Liver (tissue), 9 donors: Measurements from ENCODE around the gene RPTOR. TPM values are rescaled to one million over a fixed set of nuclear protein-coding genes. Genes with fewer than 3 reads are reported as not detected.
A peak's percentile ranks its signal among the peaks of the same experiment; 100 is the strongest.

Experiments
- DNase-seq: peaks from one replicate; pipeline ENCODE4 v3.0.0-alpha.2; 2017; ENCODE audit warnings: low spot score
- H3K27ac ChIP-seq, 2 donors: one replicate each; pipeline ENCODE4 v1.7.0; 2013; ENCODE audit warnings: inconsistent platforms in 2 of 2, low read length in 2 of 2, control low read depth in 1 of 2, low read depth in 1 of 2, mild to moderate bottlenecking in 1 of 2
- H3K27me3 ChIP-seq, 4 donors: one replicate each; pipeline versions ENCODE4 v1.6.1 to v1.7.0; 2013; ENCODE audit warnings: low read length in 3 of 4, inconsistent platforms in 1 of 4, mild to moderate bottlenecking in 1 of 4, moderate library complexity in 1 of 4; ENCODE audit not compliant: control insufficient read depth in 4 of 4, insufficient read depth in 4 of 4
- H3K36me3 ChIP-seq, 4 donors: one replicate each; pipeline versions ENCODE4 v1.6.1 to v1.7.0; 2013; ENCODE audit warnings: low read length in 3 of 4, mild to moderate bottlenecking in 3 of 4, low read depth in 1 of 4, moderate library complexity in 1 of 4; ENCODE audit not compliant: control insufficient read depth in 4 of 4, insufficient read depth in 3 of 4
- H3K4me1 ChIP-seq, 4 donors: one replicate each; pipeline versions ENCODE4 v1.6.1 to v1.7.0; 2013; ENCODE audit warnings: low read length in 3 of 4, mild to moderate bottlenecking in 3 of 4, moderate library complexity in 1 of 4; ENCODE audit not compliant: control insufficient read depth in 4 of 4, insufficient read depth in 4 of 4
- H3K4me3 ChIP-seq, 3 donors: one replicate each; pipeline versions ENCODE4 v1.6.1 to v1.7.0; 2013; ENCODE audit warnings: low read length in 3 of 3, control low read depth in 1 of 3, low read depth in 1 of 3, mild to moderate bottlenecking in 1 of 3
- H3K9ac ChIP-seq, 2 donors: one replicate each; pipeline ENCODE4 v1.7.0; 2013; ENCODE audit warnings: low read length in 2 of 2, mild to moderate bottlenecking in 2 of 2, moderate library complexity in 2 of 2, control low read depth in 1 of 2, low read depth in 1 of 2
- H3K9me3 ChIP-seq, 4 donors: one replicate each; pipeline versions ENCODE4 v1.6.1 to v1.7.0; 2013; ENCODE audit warnings: low read length in 3 of 4; ENCODE audit not compliant: control insufficient read depth in 4 of 4
- EGR1 ChIP-seq, 2 donors: IDR thresholded peaks; 2 replicates each; pipeline ENCODE4 v1.6.1; 2016 to 2018; ENCODE audit warnings: antibody characterized with exemption in 2 of 2, low read depth in 2 of 2
- FOXA1 ChIP-seq: IDR thresholded peaks from 2 replicates; pipeline ENCODE4 v1.6.1; 2016; ENCODE audit warnings: antibody characterized with exemption
- FOXA2 ChIP-seq: IDR thresholded peaks from 2 replicates; pipeline ENCODE4 v1.6.1; 2016; ENCODE audit warnings: antibody characterized with exemption
- GABPA ChIP-seq, 2 donors: IDR thresholded peaks in 1 of 2; conservative IDR thresholded peaks in 1 of 2; 2 replicates each; pipeline ENCODE4 v1.6.1; 2016; ENCODE audit warnings: antibody characterized with exemption in 2 of 2, mild to moderate bottlenecking in 1 of 2, moderate library complexity in 1 of 2
- HNF4A ChIP-seq, 2 donors: conservative IDR thresholded peaks; 2 replicates each; pipeline ENCODE4 v1.6.1; 2016; ENCODE audit warnings: antibody characterized with exemption in 2 of 2, mild to moderate bottlenecking in 2 of 2
- HNF4G ChIP-seq: IDR thresholded peaks from 2 replicates; pipeline ENCODE4 v1.6.1; 2016; ENCODE audit warnings: antibody characterized with exemption
- JUND ChIP-seq, 2 donors: IDR thresholded peaks; 2 replicates each; pipeline ENCODE4 v1.6.1; 2016; ENCODE audit warnings: antibody characterized with exemption in 2 of 2
- MAX ChIP-seq: IDR thresholded peaks from 2 replicates; pipeline ENCODE4 v1.6.1; 2016; ENCODE audit warnings: antibody characterized with exemption
- NR2F2 ChIP-seq: IDR thresholded peaks from 2 replicates; pipeline ENCODE4 v1.6.1; 2016; ENCODE audit warnings: antibody characterized with exemption
- RAD21 ChIP-seq, 2 donors: IDR thresholded peaks; 2 replicates each; pipeline ENCODE4 v1.6.1; 2016; ENCODE audit warnings: antibody characterized with exemption in 2 of 2, mild to moderate bottlenecking in 2 of 2
- RXRA ChIP-seq, 2 donors: IDR thresholded peaks; 2 replicates each; pipeline ENCODE4 v1.6.1; 2017 to 2018; ENCODE audit warnings: antibody characterized with exemption in 2 of 2, mild to moderate bottlenecking in 1 of 2
- SP1 ChIP-seq: IDR thresholded peaks from 2 replicates; pipeline ENCODE4 v1.6.1; 2018; ENCODE audit warnings: antibody characterized with exemption, mild to moderate bottlenecking
- TAF1 ChIP-seq: conservative IDR thresholded peaks from 2 replicates; pipeline ENCODE4 v1.6.1; 2016; ENCODE audit warnings: antibody characterized with exemption, mild to moderate bottlenecking
- YY1 ChIP-seq: IDR thresholded peaks from 2 replicates; pipeline ENCODE4 v1.6.1; 2016; ENCODE audit warnings: antibody characterized with exemption, mild to moderate bottlenecking
- ZBTB33 ChIP-seq: IDR thresholded peaks from 2 replicates; pipeline ENCODE4 v1.6.1; 2016; ENCODE audit warnings: antibody characterized with exemption
- WGBS: extraction: QIAGEN DNeasy Blood & Tissue Kit; methylation state at CpG from one replicate; pipeline ENCODE4 v1.1.7; 2013; 5-methylcytosine and 5-hydroxymethylcytosine counted together
- polyA plus RNA-seq, 2 donors: library from polyadenylated mRNA; stranded (reverse) in 1 of 2; unstranded in 1 of 2; fragments of 200-250 nt in 1 of 2; fragments of >200 nt in 1 of 2; fragmentation: Nextera tagmentation in 1 of 2; extraction: Ambion mirVana in 1 of 2; gene quantifications; one replicate each; pipeline versions ENCODE4 v1.2.1 to v1.2.3, GENCODE V29; 2013 to 2015
- total RNA-seq, 2 donors: library from RNA; depleted of rRNA; stranded (reverse); fragments of >200 nt; gene quantifications; one replicate each; pipeline ENCODE4 v1.2.3, GENCODE V29; 2014
- TF ChIP-seq, protein P1 (sequence below): fragments of 150-350 bp; IDR thresholded peaks from 2 replicates; pipeline ENCODE4 v1.5.1; 2017; ENCODE audit warnings: improper control_type of control experiment, low read depth, low read length; ENCODE audit not compliant: missing input control
- TF ChIP-seq, protein P2 (sequence below): IDR thresholded peaks from 2 replicates; pipeline ENCODE4 v1.6.1; 2016; ENCODE audit warnings: antibody characterized with exemption
- TF ChIP-seq, protein P3 (sequence below): IDR thresholded peaks from 2 replicates; pipeline ENCODE4 v1.6.1; 2016; ENCODE audit warnings: antibody characterized with exemption, mild to moderate bottlenecking
- donor health status: healthy.
- donor health status: healthy.
- donor health status: healthy.
- donor health status: healthy.
- donor health status: healthy.

Gene RPTOR
- total and polyA plus RNA-seq, 4 donors: 4.8 to 25.4 (median 11.6) TPM

GRCh38 chr17:80970044-80970761 lies 425.6 kb downstream of the RPTOR start:
- no peak overlapping the region for H3K4me3 ChIP-seq
- no peaks in the 10 kb centered on the region for H3K9me3 ChIP-seq
- no peak overlapping the region for H3K9ac ChIP-seq
- H3K27ac ChIP-seq: no peak overlapping the region
- TF ChIP-seq FOXA2 (no peak), RAD21 (IDR thresholded peaks at IDR 0.05) (peak in 1 of 2 donors; percentile 54)
- TF ChIP-seq, protein P1, sequence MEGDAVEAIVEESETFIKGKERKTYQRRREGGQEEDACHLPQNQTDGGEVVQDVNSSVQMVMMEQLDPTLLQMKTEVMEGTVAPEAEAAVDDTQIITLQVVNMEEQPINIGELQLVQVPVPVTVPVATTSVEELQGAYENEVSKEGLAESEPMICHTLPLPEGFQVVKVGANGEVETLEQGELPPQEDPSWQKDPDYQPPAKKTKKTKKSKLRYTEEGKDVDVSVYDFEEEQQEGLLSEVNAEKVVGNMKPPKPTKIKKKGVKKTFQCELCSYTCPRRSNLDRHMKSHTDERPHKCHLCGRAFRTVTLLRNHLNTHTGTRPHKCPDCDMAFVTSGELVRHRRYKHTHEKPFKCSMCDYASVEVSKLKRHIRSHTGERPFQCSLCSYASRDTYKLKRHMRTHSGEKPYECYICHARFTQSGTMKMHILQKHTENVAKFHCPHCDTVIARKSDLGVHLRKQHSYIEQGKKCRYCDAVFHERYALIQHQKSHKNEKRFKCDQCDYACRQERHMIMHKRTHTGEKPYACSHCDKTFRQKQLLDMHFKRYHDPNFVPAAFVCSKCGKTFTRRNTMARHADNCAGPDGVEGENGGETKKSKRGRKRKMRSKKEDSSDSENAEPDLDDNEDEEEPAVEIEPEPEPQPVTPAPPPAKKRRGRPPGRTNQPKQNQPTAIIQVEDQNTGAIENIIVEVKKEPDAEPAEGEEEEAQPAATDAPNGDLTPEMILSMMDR: peak; percentile 19
- no peaks in the 10 kb centered on the region for H3K27me3 ChIP-seq
- peaks cover 0 to 4% (median 1%) of the 10 kb centered on the region in 4 donors for H3K4me1 ChIP-seq
- WGBS: 49% methylated on average over 20 of the region's 20 CpGs
- DNase-seq: no peak
- H3K36me3 ChIP-seq: no peaks in the 10 kb centered on the region

DNA sequence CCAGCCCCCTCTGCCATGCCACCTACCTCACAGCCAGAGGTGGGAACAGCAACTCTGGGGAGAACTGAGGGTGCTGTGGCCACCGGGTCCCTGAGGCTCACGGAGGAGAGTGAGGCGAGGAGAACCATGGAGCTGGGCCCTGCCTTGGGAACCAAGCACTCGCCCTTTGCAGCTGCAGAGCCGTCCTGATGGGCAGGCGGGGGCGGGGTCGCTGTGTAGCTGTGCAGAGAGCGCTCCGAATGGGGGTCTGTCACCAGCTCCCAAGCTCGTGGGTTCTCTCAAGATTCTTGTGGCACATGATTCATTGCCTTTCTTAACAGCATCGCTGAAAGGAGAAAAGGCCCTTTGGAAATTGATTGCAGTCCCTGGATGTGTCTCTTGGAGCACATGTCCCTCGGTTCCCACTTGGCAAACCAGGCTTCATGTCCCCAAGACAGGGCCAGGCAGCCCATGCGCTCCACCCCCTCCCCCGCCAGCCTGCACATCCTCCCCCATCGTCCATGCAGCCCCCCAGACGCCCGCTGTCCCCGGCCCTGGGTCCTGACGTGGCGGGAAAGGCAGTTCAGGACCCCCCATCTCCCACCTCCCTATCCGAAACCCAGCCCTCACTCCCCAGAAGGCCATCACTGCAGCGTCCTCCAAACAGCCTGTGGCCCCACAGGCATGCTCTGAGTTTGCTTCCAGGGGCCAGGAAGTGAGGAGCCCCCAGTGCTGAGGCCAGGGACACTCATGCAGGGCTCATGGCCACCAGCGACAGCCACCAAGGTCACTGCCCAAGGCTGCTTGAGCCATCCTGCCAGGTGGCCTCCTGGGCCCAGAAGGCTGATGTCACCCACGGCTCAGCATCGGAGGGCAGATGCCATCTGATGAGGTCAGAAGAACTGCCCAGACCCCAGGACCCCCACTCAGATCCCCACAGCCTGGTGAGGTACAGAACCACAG lies 426.4 kb downstream of the RPTOR start:
- TF ChIP-seq HNF4G (no peak), SP1 (no peak), RAD21 (IDR thresholded peaks at IDR 0.05) (no peak), EGR1 (IDR thresholded peaks at IDR 0.05; ENCODE audit: low read depth in 2 of 2) (no peak), MAX (no peak), TAF1 (no peak), RXRA (IDR thresholded peaks at IDR 0.05) (no peak), FOXA2 (no peak), ZBTB33 (no peak), NR2F2 (no peak), GABPA (IDR thresholded peaks at IDR 0.05 in 1 of 2, conservative IDR thresholded peaks at IDR 0.05 in 1 of 2) (no peak), JUND (IDR thresholded peaks at IDR 0.05) (no peak), YY1 (no peak), HNF4A (conservative IDR thresholded peaks at IDR 0.05) (no peak), FOXA1 (no peak)
- TF ChIP-seq, protein P2, sequence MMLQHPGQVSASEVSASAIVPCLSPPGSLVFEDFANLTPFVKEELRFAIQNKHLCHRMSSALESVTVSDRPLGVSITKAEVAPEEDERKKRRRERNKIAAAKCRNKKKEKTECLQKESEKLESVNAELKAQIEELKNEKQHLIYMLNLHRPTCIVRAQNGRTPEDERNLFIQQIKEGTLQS: no peak
- TF ChIP-seq, protein P3, sequence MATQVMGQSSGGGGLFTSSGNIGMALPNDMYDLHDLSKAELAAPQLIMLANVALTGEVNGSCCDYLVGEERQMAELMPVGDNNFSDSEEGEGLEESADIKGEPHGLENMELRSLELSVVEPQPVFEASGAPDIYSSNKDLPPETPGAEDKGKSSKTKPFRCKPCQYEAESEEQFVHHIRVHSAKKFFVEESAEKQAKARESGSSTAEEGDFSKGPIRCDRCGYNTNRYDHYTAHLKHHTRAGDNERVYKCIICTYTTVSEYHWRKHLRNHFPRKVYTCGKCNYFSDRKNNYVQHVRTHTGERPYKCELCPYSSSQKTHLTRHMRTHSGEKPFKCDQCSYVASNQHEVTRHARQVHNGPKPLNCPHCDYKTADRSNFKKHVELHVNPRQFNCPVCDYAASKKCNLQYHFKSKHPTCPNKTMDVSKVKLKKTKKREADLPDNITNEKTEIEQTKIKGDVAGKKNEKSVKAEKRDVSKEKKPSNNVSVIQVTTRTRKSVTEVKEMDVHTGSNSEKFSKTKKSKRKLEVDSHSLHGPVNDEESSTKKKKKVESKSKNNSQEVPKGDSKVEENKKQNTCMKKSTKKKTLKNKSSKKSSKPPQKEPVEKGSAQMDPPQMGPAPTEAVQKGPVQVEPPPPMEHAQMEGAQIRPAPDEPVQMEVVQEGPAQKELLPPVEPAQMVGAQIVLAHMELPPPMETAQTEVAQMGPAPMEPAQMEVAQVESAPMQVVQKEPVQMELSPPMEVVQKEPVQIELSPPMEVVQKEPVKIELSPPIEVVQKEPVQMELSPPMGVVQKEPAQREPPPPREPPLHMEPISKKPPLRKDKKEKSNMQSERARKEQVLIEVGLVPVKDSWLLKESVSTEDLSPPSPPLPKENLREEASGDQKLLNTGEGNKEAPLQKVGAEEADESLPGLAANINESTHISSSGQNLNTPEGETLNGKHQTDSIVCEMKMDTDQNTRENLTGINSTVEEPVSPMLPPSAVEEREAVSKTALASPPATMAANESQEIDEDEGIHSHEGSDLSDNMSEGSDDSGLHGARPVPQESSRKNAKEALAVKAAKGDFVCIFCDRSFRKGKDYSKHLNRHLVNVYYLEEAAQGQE: no peak
- TF ChIP-seq, protein P1: no peak
- Histone ChIP-seq H3K27ac (no peak overlapping the region), H3K36me3 (no peaks in the 10 kb centered on the region), H3K27me3 (no peaks in the 10 kb centered on the region), H3K4me1 (peaks cover 0 to 4% (median 1%) of the 10 kb centered on the region in 4 donors), H3K4me3 (no peak overlapping the region), H3K9ac (no peak overlapping the region), H3K9me3 (no peaks in the 10 kb centered on the region)
- DNase-seq: no peak
- WGBS: 59% methylated on average over 26 of the region's 26 CpGs
